Islet of Langerhans (tissue), 1 donor: ENCODE measurements around the gene PIANP.
A peak's percentile ranks its signal among the peaks of the same experiment; 100 is the strongest.
"Not testable (repeated sequence)": the region's sequence is repeated elsewhere in the genome, so short reads cannot be mapped to it uniquely, and the experiment has no call there.

Experiments
- FAIRE-seq: peaks from one replicate; lab custom pipeline; 2011; peaks lifted over from hg19 to GRCh38; lab: Jason Lieb, UNC

PIANP gene

GRCh38 chr12:6700646-6701051 is at the start of gene PIANP:
Gene PIANP (minus strand): TSS chr12:6700815. CDS start chr12:6698061, 2,754 bp downstream.
- FAIRE-seq: no peak

DNA sequence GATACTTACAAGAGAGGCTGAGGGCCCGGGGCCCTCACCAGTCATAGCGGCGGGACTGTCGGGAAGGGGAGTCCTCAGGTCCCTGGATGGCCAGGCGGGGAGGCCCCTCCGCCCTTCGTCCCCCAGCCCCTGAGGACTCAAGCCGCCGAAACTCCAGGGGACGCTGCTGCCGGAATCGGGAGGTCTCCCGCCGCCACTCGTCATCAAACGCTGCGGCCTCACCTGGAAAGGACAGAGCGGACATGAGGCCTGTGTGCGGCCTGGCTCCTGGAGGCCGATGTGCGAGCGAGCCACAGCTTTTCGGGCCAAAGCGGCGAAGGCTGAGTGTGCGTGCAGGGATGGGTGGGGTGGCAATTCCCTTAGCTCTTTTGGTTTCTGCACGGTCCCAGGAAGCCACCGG is 48.1 kb upstream of the PIANP start:
- no peak for FAIRE-seq

DNA sequence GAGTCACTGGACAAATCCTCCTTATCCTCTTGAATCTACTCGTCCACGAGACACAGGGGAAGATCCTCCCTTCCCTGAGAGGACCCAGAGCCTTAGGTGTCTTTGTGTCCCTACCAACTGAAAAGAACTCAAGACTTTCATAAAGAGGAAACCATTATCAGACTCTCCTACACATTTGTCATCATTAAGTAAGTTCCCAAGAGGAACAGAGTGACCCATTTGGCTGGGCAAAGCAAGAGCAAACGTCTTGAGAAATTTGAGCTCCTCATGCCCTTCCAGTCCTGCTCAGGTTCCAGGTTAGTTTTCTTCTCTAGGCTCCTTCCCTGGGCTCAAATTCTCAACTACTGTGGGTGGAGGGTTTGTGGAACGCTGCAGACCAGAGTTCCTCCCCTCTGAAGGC is 46.6 kb upstream of the PIANP start:
- no peak for FAIRE-seq

GRCh38 chr12:6745741-6746525 is 45.3 kb upstream of the PIANP start:
- FAIRE-seq: no peak

- not testable (repeated sequence) for FAIRE-seq
Observed at GRCh38 chr12:6743300-6743699, 42.7 kb upstream of the PIANP start.

GRCh38 chr12:6742834-6743233 is 42.2 kb upstream of the PIANP start:
- no peak for FAIRE-seq

DNA sequence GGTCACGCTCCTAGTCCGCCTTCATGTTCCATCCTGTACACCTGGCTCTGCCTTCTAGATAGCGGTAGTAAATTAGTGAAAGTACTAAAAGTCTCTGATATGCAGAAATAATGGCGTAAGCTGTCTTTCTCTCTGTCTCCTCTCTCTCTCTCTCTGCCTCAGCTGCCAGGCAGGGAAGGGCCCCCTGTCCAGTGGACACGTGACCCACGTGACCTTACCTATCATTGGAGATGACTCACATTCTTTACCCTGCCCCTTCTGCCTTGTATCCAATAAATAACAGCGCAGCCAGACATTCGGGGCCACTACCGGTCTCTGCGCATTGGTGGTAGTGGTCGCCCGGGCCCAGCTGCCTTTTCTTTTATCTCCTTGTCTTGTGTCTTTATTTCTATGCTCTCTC is 41.5 kb upstream of the PIANP start:
- not testable (repeated sequence) for FAIRE-seq

DNA sequence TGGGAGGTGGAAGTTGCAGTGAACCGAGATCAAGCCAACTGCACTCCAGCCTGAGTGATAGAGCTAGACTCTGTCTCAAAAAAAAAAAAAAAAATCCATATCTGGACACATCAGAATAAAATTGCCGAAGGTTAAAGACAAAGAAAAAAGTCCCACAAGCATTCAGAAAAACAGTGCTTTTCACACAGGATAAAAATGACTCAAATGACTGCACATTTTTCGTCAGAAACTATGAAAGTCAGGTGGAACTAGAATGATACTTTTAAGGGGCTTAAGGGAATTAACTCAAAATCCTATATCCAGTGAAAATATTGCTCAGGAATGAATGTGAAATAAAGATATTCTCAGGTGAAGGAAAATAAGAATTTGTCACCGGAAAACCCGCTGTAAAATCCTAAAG is 36.1 kb upstream of the PIANP start:
- FAIRE-seq: no peak

DNA sequence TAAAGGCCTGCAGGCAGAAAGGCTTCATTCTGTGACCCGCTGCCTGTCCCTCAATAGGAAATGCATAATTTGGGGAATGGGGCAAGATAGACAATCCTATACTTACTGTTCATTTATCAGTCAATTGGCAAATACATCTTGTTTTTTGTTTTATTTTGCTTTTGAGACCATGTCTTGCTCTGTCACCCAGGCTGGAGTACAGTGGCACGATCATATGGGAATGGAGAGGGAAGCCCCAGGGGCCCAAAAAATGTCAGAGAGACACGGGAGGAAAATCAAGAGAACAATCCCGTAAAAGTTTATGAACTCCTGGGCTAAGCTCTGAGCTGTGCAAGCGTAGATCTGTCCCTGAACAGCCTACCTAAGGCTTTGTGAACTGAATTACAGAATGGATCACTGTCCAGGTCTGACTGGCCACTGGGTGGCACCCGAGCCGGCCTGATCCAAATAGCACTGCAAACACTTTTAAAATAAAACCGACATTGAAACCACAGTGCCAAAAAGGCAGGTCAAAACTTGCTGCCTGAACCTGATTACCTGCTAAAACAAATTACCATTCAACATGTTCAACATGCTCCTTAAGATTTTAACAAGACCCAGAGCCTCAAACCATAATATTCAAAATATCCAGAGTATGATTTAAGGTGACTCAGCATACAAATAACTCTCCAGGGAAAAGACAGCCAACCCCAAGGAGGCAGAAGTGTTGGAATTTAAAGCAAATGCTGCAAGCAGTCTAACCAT is 35.0 kb upstream of the PIANP start:
- FAIRE-seq: peak; percentile 66

GRCh38 chr12:6734506-6735387 is 34.1 kb upstream of the PIANP start:
- FAIRE-seq: no peak

DNA sequence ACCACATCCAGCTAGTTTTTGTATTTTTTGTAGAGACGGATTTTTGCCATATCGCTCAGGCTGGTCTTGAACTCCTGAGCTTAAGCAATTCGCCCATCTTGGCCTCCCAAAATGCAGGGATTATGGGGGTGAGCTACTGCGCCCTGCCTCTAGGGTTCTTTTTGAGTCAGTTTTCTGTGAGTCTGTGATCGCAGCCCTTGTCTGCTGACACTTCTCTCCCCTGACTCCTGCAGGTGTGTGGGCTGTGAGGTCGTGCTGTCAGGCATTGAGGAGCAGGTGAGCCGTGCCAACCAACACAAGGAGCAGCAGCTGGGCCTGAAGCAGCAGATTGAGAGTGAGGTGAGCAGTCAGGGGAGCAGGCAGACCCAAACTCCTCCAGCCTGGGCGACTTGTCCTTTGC is 29.6 kb upstream of the PIANP start:
- FAIRE-seq: no peak

DNA sequence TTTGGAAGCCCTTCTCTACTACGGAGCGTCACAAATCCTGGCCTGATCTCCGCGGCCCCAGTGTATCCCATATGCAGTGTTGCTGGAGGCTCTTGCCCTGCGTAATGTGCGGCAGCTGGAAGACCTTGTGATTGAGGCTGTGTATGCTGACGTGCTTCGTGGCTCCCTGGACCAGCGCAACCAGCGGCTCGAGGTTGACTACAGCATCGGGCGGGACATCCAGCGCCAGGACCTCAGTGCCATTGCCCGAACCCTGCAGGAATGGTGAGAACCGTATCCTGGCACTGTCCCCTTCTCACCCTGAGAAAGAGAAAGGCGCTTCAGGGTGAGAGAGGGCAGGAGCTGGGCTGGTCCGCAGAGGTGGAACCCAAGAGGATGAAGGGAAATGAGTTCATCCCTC is 28.6 kb upstream of the PIANP start:
- FAIRE-seq: no peak

DNA sequence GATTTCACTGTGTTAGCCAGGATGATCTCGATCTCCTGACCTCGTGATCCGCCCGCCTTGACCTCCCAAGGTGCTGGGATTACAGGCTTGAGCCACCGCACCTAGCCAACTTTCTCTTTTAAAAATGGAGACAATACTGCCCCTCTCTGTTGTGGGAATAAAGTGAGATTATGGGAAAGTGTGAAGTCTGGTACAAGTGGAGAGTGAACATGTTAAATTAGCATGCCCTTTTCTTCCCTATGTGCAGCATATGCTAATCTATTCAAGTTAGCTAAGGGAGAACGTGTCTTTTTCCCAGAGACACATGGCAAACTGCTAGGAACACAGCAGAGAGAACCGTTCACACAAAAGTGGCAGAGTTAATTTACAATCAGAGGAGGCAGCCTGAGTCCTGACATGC is 24.7 kb upstream of the PIANP start:
- FAIRE-seq: no peak

GRCh38 chr12:6724409-6724797 is 23.8 kb upstream of the PIANP start:
- FAIRE-seq: no peak

DNA sequence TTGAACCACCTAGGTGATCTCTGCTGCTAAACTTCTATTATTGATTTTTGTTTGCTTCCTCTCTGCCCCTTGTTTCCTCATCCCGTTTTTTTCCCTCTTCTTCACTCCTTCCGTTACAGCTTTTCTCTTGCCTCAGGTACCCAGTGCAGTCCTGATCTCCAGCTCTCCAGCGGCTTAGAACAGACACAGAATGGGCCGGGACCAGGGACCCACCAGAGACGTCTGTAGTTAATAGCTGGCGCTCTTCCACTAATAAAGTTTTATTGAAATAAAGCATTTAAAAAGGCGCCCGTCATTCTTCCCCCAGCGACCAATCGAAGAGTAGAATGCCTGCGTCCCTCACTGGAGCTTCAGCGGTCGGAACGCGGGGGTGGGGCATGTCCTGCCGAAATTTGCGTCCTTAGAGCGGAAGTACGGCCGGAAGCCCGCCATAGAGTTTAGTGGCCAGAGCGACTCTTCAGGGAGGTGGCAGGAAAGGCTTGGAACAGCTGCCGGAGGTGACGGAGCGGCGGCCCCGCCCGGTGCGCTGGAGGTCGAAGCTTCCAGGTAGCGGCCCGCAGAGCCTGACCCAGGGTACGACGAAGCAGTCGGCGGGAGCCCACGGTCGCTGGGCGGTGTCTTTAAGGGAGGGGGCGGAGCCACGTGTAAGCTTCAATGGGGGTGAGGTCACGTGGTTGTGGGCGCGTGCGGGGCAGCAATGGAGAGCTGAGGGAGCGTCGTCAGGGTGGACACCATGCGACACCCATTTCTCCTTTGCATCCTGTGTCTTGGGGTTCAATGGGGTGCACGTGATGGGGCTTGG is 23.2 kb upstream of the PIANP start, which contains the start of gene COPS7A:
Gene COPS7A, plus strand, starts transcription at position 440 of the 802 bp plus-strand sequence. CDS start 611 bp downstream, outside the sequence.
- peak; percentile 77 for FAIRE-seq

- peak; percentile 30 for FAIRE-seq
Observed at GRCh38 chr12:6722863-6723262, 22.2 kb upstream of the PIANP start.

DNA sequence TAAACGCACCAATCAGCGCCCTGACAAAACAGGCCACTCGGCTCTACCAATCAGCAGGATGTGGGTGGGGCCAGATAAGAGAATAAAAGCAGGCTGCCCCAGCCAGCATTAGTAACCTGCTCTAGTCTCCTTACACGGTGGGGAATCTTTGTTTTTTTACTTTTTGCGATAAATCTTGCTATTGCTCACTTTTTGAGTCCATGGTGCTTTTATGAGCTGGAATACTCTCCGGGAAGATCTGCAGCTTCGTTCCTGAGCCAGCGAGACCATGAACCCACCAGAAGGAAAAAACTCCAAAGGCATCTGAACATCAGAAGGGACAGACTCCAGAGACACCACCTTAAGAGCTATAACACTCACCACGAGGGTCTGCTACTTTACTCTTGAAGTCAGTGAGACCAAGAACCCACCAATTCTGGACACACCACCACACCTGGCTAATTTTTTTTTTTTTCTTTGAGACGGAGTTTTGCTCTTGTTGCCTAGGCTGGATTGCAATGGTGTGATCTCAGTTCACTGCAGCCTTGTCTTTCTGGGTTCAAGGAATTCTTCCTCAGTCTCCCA is 16.3 kb upstream of the PIANP start:
- no peak for FAIRE-seq

DNA sequence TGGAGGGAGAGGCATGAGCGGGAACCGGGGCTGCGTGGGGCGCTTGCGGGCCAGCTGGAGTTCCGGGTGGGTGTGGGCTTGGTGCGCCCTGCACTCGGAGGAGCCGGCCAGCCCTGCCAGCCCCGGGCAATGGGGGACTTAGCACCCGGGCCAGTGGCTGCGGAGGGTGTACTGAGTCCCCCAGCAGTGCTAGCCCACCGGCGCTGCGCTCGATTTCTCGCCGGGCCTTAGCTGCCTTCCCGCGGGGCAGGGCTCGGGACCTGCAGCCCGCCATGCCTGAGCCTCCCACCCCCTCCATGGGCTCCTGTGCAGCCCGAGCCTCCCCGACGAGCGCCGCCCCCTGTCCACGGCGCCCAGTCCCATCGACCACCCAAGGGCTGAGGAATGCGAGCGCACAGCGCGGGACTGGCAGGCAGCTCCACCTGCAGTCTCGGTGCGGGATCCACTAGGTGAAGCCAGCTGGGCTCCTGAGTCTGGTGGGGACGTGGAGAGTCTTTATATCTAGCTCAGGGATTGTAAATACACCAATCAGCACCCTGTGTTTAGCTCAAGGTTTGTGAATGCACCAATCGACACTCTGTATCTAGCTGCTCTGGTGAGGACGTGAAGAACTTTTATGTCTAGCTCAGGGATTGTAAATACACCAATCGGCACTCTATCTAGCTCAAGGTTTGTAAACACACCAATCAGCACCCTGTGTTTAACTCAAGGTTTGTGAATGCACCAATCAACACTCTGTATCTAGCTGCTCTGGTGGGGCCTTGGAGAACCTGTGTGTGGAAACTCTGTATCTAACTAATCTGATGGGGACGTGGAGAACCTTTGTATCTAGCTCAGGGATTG is 15.6 kb upstream of the PIANP start:
- not testable (repeated sequence) for FAIRE-seq

GRCh38 chr12:6708960-6709394 is 8.4 kb upstream of the PIANP start:
- FAIRE-seq: no peak

GRCh38 chr12:6708351-6708750 is 7.7 kb upstream of the PIANP start:
- not testable (repeated sequence) for FAIRE-seq
